HG02885 (cell line): ENCODE results near the gene DIAPH2.
"Not testable (repeated sequence)": the region's sequence is repeated elsewhere in the genome, so short reads cannot be mapped to it uniquely, and the experiment has no call there.

Experiments
- ATAC-seq: cut with Tn5 transposase; IDR thresholded peaks from one replicate; pipeline ENCODE4 v1.9.1; 2021; ENCODE audit warnings: mild to moderate bottlenecking; ENCODE audit not compliant: unreplicated experiment, poor library complexity

Gene DIAPH2

DNA sequence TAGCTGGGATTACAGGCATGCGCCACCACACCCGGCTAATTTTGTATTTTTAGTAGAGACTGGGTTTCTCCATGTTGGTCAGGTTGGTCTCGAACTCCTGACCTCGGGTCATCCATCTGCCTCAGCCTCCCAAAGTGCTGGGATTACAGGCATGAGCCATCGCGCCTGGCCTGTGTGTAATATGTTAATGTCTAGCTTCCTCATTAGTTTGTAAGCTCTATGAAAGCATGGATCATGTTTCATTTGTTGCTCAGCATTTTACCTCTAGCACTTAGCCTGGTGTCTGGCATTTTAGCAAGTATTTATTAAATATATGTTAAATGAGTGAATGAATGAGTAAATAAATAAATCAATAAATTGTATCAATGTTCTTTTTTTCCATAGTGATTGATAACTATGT is 29.8 kb downstream of the DIAPH2 start:
- ATAC-seq, result not testable (repeated sequence)

- no peak for ATAC-seq
Observed at GRCh38 chrX:96715481-96715880, 30.8 kb downstream of the DIAPH2 start.

DNA sequence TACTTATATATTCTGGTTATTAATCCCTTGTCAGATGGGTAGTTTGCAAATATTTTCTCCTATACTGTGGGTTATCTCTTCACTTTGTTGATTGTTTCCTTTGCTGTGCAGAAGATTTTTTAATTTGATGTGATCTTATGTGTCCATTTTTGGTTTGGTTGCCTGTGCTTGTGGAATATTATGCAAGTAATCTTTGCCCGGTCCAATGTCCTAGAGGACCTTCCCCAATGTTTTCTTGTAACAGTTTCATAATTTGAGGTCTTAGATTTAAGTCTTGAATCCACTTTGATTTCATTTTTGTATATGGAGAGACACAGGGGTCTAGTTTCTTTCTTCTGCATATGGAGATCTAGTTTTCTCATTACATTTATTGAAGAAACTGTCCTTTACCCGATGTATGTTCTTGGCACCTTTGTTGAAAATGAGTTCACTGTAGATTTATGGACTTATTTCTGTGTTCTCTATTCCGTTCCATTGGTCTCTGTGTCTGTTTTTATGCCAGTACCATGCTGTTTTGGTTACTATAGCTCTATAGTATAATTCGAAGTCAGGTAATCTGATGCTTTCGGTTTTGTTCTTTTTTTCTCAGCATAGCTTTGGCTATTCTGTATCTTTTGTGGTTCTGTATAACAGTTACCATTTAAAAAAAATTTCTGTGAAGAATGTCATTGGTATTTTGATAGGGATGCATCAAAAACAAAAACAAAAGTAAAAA is 34.7 kb downstream of the DIAPH2 start:
- ATAC-seq, result no peak

DNA sequence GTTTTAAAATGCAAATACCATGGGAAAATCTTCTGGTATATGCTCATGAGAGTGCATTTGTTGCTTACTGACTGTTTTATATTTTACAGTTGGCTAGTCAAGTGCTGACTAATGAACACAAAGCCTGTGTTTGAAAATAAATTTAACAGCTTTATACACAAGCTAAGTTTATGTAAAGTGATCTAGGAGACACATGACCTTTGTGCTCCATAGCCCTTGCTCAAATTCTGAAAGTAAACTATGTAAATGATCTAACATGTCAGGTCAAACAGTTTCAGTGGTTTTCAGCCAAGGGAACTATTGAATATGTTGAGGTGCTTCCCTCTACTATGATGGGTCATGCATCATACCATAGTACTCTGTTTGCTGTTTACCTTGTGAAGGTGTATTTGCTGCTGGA is 36.7 kb downstream of the DIAPH2 start:
- peak; percentile 99 for ATAC-seq

- ATAC-seq, result no peak
Observed at GRCh38 chrX:96722781-96723180, 38.1 kb downstream of the DIAPH2 start.

DNA sequence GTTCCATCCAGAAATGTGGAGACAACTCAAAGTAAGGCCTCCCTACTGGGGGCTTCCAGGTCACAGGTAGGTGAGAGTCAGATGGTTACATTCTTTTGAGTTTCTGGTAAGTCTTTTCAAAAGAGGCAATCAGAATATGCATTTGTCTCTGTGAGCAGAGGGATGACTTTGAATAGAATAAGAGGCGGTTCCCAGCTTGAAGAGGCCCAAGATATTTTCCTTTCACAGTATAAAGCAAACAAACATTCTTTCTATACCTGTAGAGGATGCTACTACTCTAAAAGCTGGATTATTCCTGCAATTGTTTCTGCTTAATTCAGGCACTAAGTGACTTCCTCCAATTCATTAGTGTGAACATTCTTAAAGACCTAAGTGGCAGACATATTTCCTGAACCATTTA is 44.4 kb downstream of the DIAPH2 start:
- ATAC-seq, result no peak

- ATAC-seq, result no peak
Observed at GRCh38 chrX:96729868-96730643, 45.4 kb downstream of the DIAPH2 start.

- ATAC-seq, result not testable (repeated sequence)
Observed at GRCh38 chrX:96731000-96731399, 46.4 kb downstream of the DIAPH2 start.

DNA sequence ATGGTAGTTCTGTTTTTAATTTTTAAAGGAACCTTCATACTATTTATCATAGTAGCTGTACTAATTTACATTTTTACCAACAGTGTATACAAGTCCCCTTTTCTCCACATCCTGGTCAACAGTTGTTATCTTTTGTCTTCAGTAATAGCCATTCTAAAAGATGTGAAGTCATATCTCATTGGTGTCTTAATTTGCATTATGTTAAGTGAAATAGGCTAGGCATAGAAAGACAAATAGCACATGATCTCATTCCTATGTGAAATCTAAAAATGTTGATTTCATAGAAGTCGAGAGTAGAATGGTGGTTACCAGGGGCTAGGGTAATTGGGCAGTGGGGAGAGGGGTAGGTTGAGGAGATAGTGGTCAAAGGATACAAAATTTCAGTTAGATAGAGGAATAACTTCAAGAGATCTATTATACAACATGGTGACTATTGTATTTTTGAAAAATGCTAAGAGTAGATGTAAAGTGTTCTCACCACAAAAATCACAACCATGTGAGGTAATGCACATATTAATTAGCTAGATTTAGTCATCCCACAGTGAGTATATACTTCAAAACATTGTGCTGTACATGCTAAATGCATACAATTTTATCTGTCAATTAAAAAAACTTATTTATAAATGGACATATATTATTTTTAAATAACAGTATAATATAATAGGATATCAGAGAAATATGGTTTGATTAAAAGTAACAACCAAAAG is 58.9 kb downstream of the DIAPH2 start:
- no peak for ATAC-seq

DNA sequence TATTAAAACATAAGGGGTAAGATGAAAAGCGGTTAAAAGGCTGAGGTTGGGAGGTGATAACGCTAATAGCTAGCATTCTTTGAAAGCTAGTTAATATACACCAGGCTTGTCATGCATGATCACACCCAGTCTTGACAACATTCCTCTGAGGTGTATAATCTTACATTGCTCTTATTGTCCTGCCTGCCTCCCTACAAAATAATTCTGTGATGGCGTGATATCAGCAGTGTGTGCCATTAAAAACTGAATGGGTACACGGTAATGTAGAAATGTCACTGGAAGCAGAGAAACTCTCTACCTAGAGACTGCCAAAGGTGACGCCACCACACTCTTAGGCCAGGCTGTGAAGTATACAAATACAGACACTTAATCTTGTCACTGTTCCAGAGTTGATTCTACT is 68.1 kb downstream of the DIAPH2 start:
- ATAC-seq, result no peak

DNA sequence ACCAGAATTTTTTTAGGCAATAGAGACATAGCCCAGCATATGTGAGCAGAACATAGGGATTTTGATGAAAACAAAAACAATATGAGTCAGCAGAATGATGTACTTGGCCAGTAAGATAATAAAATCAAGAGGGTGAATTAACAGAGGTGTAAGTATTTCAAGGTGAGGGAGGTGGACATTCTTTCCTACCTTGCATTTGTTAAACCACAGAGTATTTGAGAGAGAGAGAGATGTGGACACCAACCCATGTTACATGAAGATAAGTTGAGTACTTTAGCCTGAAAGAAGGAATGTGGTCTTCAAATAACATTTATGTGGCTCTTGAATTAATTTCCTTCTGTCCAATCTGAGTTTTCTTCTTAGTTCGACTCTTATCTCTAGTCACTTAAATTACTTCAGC is 68.6 kb downstream of the DIAPH2 start:
- ATAC-seq, result no peak

GRCh38 chrX:96756491-96756890 is 71.8 kb downstream of the DIAPH2 start:
- no peak for ATAC-seq

DNA sequence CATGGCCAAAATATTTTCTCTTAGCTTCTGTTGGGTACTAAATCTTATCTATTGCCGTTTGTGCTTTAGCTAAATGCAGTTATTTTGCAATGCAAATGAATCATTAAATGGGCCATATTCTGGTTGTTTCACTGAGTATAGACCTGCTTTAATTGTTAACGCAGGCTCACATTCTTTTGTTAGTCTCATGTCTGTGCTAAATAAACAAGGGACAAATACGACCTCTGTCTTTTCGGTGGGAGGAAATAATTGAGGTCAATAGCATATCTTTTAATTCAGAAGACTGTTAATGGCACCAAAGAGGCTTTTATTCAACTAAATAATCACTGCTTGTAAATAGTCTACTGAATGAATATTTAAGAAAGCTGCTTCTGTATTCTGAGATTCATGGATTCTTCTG is 76.9 kb downstream of the DIAPH2 start:
- no peak for ATAC-seq

GRCh38 chrX:96763608-96764007 is 79.0 kb downstream of the DIAPH2 start:
- ATAC-seq, result no peak

GRCh38 chrX:96764864-96765263 is 80.2 kb downstream of the DIAPH2 start:
- ATAC-seq, result peak; percentile 72

DNA sequence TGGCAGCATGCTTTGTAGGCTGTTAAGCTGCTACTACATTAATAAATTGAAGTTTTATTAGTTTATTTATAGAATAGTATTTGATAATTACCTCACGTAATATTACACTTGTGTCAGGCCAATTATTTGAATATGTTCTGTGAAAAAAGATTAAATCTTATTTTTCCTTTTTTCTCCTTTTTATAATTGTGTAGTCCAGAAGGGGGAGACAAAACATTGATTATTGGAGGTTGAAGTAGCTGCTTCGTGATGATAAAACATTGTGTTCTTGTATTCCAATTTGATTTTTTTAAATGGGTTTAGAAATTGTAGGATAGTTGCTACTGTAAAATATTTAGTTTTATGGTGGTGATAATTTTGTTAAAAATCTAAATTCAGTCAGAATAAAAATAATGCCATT is 85.7 kb downstream of the DIAPH2 start:
- no peak for ATAC-seq

DNA sequence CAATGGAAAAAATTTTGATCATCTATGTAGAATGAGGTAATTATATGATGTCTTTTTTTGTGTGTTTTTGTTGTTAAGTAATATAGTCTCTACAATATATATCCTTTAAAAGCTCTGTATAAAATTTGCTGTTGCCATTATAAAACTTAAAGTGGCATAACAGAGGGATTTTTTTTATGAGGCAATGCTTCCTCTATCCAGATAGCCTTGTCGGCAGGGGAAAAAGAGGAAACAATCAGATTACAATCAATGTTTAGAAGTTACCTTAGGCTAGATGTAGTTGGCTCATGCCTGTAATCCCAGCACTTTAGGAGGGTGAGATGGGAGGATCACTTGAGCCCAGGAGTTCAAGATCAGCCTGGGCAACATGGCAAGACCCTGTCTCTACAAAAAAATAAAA is 86.8 kb downstream of the DIAPH2 start:
- no peak for ATAC-seq

GRCh38 chrX:96774116-96774515 is 89.5 kb downstream of the DIAPH2 start:
- no peak for ATAC-seq

DNA sequence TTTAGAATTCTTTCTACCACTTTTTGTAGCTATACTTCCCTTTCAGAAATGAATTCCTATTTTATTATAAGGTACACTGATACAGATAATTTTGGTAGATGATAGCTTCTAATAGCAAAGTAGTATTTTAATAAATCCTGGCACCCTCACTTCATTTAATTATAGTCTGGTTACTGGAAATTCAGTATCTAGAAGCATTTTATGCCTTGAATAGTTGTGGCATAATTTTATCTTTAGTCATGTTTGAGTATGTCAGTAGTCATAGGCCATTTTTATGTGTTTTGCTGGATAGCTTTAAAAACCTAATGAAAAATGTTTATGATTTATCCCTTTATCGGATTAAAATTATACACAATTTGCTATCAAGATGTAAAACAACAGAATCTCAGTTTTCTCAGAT is 92.3 kb downstream of the DIAPH2 start:
- ATAC-seq, result no peak

DNA sequence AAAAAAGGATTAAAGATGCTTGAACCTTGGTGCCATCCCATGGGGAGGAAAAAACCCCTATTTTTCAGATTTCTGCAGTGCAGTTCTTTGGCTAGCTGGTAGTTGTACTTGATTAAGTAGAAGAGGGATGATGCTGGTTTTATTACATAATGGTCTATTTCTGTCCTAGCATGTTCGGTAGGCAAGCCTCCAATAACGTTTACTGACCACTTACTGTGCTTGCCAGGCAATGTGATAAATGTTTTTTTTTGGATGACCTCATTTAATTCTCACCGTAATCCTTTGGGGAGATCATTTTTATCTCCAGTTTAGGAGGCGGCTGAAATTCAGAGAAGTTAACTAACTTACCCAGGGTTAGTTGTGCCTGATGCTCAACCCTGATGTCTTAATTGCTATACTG is 106.9 kb downstream of the DIAPH2 start:
- no peak for ATAC-seq

DNA sequence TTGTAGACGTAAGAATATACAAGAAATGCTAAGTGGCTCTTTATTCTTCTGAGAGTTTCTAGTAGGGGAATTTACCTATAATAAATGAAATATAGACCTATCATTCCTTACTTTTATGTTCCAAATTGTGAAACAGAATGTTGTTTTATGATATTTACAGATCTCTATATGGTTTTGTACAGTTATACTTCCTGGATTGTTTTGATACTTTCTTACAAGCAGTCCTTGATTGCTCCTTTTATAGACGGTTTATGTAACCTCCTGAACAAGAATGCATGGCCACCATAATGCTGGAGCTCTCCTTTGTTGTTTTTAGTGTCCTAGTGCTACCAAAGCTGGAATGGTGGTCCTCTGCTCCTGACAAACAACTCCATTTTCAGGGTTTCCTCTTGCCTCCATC is 107.4 kb downstream of the DIAPH2 start:
- no peak for ATAC-seq
